HG03571 (cell line): ENCODE data around the gene MAST2.
A peak's percentile ranks its signal among the peaks of the same experiment; 100 is the strongest.

ENCODE experiments used
- ATAC-seq: cut with Tn5 transposase; IDR thresholded peaks from one replicate; pipeline ENCODE4 v1.9.1; 2021; ENCODE audit not compliant: unreplicated experiment

Gene MAST2

DNA sequence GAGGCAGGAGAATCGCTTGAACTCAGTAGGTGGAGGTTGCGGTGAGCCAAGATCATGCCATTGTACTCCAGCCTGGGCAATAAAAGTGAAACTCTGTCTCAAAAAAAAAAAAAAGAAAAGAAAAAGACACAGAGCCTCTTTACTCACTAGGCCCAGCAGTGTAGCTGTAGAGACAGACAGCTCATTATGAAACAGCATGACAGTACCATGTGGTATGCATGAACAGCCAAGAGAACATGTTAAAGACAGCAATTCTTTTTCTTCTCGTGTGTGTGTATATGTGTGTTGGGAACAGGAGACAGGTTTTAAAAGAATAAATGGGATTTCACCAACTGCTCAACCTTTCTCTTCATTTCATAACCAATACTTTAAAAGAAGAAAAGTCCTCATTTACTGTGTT lies 210.2 kb downstream of the MAST2 start:
- ATAC-seq = no peak

DNA sequence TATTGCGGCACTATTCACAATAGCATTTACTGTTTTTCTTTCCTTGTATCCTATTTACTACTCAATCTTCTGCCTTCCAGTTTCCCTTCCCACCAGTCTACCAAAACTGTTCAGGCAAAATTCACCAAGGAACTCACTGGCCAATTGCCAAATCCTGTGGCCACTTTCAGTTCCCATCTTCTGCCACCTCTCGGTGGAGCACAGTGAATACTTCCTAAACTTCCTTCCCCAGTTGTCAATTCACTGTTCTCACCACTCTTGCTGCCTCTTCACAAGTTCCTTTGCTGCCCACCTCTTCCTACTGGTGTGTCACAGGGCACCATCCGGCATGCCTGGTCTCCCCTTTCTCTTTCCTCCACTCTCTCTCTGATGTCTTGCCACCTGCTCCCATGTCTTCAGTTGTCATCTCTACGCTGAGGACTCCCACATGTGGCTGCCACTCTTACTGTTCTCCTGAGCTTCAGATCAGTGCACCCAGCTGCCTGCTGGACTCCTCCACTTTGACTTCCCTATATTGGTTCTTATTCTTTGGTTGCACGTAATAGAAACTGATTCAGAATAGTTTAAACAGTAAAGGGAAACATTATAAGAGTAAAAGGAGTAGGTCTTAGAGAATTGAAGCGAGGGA lies 214.6 kb downstream of the MAST2 start:
- ATAC-seq = no peak

DNA sequence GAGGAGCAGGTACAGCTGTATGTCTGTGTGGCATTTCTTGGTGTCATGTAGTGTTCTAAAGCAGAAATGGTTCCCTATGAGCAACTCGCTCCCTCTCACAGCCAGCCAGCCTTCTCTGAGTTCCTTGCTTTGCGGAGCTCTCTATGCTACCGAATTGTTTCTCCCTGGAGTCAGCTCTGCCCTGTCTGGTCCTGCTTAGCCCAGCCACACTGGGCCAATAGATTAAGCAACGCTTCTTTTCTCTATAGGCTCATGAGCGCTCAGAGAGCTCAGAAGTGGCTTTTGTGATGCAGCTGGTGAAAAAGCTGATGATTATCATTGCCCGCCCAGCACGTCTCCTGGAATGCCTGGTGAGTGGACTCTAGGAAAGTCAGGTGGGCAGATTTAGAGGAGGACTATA lies 215.9 kb downstream of the MAST2 start:
- ATAC-seq = no peak

DNA sequence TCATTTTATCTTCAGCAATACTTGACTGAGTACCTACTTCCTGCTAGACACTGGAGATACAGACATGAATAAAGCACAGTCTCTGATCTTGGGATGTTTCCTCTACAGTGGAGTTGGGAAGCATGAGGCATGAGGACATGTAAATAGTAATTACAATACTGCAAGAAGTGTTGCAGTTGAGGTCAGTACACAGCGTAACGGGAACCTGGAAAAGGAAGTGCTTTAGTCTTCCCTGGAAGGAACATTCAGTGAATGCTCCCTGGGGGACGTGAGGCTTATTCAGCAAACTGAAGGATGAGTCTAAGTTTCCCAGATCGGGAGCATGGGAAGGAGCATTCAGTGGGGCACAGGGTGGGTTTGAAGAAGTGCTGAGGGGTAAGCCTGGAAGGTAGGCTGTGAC lies 216.6 kb downstream of the MAST2 start:
- ATAC-seq = no peak

DNA sequence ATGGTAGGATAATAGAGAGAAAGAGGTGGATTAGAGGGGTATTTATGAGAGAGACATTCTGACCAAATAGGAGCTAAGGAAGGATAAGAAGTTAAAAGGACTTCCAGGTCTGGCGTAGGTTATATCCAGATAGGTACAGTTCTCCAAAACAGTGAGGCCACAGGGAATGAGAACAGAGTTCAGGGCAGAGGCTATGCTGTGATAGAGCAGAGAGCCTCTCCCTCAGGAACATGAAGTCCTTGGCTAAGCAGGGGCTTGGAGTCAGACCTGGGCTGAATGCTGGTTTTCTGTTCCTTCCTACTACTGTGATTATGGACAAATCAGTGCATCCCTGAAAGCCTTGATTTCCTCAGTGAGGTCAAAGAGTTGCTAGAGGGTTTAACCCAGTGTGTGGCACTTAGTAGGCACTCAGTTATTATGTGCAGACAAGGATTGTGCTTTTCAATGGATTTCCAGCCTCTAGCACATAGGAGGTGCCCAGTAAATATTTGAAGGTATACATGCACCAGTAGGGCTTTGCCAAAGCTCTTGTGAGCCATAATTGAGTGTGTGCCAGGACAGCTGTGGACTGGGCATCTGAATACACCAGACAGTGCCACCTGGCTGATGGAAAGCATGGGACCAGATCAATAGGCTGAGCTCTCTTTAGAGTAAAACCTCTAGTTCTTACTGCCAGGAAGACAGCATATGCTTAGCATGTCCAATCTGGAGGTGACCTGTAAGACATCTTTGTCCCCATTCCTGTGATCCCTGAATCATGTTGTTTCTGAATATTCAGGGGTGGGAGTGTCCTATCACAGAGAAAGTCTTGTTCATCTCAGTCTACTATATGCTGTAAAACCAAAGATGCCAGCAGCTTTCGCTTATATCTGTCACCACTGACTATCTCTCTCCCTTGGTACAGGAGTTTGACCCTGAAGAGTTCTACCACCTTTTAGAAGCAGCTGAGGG lies 217.9 kb downstream of the MAST2 start:
- no peak for ATAC-seq

DNA sequence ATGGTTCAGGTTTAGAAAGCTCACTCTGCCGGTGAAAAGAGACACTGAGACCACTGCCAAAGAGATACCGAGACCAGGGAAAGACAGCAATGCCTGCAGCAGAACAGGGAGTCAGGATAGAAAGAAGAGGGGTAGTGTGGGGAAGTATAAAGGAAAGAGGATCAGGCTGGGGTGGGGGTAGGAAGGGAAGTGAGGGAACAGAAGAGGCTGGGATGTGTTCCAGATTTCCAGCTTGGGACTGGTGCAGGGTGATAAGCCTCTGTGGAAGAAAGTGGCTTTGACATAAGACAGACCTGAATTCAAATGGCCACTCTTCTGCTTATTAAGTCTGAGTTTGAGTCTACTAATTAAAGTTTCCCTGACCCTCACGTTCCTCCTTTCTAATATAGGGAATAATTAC lies 223.1 kb downstream of the MAST2 start:
- ATAC-seq = no peak

DNA sequence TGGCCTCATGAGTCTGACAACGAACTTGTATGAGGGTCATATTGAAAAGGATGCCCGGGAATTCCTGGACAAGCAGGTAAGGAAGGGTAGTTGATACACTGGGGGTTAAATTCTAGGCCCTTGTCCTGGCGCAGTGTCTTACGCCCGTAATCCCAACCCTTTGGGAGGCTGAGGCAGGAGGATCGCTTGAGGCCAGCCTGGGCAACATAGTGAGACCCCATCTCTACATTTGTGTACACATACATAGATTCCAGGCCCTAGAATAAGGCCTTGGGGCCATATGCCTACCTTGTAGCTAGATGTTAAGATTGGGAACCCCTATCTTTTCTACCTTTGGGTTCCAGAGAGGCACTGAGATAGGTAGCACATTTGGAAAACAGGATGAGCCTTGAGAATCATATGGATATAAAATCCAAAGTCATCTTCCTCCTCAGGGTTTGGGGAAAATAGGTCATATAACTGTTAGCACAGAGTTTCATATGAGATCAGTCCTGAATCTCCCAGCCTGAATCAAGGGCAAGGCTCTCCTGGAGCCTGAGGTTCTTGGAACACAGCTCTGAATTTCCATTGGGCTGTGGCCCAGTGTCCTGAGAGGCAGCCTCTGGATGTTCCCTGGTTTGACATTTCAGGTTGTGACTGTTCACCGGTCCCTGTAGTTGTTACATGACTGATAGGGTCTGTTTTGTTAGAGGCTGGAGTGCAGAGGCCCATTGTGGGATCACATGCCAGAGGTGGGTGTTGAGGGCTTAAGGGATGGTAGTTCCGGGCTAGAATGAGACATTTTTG lies 224.6 kb downstream of the MAST2 start:
- ATAC-seq = no peak

DNA sequence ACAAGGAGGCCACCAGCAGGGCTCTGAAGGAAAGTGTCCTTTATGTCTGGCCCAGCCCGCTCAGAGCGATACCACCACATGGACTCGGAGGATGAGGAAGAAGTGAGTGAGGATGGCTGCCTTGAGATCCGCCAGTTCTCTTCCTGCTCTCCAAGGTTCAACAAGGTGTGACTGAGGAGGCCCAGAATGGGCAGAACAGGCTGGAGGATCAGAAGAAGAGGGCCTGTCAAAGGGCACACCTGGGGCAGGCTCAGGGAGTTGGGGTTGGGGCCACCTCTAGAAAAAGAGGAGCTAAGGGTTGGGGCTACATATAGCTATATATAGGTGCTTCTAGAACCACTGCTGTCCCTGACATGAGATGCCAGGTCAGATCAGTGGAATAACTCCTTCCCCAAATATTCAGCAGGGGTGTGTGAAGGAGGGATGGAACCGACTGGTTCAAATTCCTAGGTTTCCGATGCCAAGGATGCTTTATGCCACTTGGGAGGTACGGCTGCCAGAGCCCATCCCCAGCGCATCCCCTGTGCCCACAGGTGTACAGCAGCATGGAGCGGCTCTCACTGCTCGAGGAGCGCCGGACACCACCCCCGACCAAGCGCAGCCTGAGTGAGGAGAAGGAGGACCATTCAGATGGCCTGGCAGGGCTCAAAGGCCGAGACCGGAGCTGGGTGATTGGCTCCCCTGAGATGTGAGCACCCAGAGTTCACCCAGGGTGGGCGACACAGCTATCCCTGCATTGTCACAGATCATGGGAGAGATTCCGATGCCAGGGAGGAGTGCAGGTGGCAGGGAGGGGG lies 226.9 kb downstream of the MAST2 start:
- no peak for ATAC-seq

DNA sequence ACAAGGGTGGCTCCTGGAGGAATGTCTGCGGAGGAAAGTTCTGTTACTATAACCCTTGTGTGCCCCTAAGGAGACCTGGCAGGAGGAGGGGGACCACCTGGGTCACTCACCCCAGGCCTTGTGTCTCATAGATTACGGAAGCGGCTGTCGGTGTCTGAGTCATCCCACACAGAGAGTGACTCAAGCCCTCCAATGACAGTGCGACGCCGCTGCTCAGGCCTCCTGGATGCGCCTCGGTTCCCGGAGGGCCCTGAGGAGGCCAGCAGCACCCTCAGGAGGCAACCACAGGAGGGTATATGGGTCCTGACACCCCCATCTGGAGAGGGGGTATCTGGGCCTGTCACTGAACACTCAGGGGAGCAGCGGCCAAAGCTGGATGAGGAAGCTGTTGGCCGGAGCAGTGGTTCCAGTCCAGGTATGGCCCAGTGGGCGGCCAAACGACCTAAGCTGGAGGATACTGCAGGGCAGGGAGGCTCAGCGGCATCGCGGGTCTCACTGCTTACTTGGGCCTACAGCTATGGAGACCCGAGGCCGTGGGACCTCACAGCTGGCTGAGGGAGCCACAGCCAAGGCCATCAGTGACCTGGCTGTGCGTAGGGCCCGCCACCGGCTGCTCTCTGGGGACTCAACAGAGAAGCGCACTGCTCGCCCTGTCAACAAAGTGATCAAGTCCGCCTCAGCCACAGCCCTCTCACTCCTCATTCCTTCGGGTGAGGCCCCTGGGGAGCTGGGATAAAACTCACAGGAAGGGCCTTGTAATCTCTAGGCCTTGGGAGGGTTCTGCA lies 227.7 kb downstream of the MAST2 start:
- no peak for ATAC-seq

DNA sequence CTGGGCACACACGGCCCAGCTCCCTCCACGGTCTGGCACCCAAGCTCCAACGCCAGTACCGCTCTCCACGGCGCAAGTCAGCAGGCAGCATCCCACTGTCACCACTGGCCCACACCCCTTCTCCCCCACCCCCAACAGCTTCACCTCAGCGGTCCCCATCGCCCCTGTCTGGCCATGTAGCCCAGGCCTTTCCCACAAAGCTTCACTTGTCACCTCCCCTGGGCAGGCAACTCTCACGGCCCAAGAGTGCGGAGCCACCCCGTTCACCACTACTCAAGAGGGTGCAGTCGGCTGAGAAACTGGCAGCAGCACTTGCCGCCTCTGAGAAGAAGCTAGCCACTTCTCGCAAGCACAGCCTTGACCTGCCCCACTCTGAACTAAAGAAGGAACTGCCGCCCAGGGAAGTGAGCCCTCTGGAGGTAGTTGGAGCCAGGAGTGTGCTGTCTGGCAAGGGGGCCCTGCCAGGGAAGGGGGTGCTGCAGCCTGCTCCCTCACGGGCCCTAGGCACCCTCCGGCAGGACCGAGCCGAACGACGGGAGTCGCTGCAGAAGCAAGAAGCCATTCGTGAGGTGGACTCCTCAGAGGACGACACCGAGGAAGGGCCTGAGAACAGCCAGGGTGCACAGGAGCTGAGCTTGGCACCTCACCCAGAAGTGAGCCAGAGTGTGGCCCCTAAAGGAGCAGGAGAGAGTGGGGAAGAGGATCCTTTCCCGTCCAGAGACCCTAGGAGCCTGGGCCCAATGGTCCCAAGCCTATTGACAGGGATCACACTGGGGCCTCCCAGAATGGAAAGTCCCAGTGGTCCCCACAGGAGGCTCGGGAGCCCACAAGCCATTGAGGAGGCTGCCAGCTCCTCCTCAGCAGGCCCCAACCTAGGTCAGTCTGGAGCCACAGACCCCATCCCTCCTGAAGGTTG lies 231.4 kb downstream of the MAST2 start:
- ATAC-seq = no peak

DNA sequence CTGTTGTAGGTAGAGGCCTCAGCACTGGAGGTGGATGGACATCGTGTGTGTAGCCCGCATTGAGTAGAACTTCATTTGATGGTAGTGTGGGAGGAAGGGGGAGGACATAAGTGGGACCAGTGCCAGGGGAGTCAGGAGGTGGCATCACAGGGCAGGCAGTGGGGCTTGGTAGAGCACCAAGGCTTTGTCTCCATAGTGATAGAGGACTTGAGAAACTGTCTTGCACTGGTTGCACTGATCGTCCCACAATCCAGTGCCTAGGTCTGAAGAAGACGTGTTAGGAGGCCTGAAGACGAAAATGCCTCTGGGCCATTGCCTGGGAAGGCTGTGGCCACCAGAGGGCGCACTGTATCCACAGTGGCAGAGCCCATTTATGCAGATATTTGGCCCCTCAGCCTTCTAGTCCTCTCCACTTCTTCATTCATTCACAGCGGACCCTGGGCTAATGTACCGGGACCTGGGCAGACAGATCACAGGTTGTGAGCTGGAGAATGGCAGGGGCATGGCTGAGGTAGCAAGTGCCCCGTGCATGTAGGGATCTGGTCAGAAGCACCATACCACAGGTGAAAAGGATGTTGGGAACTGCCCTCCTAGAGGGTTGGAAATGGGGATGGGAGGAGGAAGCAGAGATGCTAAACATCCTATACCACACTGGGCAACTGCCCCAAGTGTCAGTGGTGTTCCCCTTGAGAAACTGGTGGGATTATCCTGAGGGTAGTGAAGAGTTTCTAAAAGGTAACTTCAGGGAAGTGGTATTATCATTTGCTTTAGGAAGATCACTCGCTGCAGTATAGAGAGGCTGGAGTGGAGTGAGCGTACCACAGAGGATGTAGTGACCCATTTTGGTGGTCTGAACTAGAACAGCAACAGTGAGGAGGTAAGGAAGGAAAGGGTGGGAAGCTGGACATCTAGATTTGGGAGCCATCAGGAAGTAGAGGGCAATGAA lies 233.8 kb downstream of the MAST2 start:
- no peak for ATAC-seq

DNA sequence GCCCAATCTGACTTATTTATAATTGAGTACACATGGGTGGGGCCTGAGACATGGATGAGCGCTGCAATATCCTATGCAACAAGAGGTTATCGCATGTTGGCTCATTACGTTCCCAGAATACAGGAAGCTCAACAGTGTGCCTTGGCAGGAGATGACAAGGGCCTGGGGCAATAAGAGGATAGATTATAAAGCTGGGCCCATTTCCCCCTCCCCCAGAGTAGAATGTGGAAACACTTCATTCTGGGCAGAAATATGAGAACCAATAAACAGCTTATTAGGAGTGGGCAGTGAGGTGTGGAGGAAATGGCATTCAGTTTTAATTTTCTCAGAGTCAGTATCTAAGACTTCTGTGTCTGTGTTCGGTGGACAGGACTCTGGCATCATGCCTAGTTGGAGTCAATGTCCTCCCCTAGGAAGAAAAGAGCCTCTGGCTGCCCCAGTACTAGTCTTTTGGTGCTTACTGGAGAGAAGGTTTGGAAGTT lies 236.2 kb downstream of the MAST2 start:
- no peak for ATAC-seq

DNA sequence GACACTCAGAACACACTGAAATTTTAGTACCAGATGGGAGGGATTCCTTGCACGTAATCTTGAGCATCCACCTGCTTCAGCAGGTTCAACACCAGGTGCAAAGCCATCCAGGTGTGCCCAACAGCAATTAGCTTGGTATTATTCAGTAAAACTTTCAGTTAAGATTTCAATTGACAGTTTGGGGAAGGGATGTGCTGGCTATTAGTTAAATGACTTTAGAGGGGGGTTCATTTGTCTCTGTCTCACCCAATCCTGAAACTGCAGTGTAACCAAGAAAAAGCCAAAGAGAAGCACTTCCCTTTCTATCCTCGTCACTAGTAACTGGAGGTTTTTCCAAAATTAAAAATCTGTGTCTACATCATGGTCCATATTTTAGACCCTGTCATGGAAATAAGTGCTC lies 238.1 kb downstream of the MAST2 start:
- ATAC-seq = no peak

DNA sequence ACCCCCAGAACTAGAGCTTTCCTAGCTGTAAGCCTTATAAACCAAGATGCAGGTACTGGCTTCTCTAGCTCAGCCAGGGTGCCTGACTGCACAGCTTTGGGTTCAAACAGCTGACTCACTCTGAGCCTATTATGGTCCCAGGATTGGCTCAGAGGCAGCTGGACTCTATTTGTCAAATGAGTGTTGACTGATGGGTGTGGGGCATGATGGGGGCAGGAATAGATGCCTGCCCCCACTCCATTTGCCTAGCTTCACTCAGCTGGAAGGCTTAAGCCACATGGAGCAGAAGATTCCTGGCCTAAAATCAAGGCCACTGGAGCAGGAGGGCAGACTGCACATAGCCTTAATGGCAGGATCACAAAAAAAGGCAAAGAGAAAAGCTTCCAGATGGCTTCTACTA lies 238.6 kb downstream of the MAST2 start:
- no peak for ATAC-seq

DNA sequence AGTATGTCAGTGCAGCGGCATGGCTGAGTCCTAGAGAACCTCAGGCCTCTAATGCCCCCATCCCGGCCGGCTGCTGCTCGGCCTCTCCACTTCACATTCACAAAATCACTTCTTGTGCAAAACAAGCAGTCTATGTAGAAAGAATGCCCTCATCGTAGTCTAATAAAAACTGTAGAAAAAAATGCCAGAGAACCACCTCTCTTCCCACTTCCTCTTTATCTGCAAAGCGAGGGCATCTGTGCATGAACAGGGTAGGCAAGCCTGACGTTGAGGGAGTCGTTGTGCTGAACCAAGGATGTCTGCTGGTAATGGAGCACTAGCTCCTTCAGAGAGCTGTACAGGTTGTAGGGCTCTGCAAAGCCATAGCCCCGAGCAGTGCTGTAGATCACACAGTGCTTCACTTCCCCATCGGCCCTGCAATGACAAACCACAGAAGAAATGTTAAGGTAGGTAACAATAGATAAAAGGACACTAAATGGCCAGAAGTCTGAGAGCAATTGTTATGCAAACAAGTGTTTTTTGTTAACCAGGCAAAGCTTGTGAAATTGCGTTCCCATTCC lies 240.1 kb downstream of the MAST2 start:
- peak; percentile 86 for ATAC-seq

DNA sequence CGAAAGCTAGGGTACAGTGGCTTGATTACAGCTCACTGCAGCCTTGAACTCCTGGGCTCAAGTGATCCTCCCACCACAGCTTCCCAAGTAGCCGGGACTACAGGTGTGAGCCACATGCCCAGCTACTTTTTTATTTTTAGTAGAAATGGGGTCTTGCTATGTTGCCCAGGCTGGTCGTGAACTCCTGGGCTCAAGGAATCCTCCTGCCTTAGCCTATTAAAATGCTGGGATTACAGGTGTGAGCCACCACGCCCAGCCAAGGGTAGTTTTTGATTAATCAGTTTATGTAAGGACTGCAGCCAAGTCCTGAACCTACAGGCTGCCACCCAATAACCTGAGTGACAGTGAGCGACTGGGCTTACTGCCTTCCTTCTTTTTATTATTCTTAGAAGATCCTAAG lies 240.7 kb downstream of the MAST2 start:
- no peak for ATAC-seq

DNA sequence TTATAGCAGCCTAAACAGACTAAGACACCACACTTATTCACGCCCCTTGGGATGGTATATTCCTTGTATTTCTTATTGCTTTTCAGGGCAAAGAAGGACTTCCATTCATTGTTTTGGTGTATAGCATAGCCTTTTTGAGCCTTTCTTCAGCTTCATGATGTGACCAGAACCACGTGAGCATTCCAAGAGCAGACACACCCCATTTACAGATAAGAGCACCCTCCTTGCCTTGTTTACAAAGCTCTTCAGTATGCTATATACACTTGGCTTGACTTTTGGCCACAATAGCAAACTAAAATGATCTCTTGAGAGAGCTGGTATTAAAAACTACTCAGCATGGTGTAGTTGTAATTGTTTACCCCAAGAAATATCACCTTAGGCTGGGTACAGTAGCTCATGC lies 250.3 kb downstream of the MAST2 start:
- no peak for ATAC-seq

DNA sequence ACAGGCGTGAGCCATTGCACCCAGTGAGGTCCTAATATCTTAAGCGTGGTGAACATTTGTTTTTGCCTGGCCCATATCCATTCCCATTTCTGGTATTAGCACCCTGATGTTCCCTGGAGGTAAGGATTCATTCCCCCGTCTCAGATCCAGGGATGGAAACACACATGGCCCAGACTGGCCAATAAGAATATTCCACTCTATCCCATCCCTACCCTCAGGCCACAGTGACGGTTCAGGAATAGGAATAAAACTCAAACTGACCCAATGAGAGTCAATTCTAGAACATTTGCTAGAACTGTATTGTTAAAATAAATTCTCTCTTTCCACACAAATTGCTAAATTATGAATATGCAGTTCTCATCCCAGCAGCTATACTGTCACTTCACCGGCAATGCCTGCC lies 252.9 kb downstream of the MAST2 start:
- no peak for ATAC-seq
